ENCODE results near the gene C16orf95.

GRCh38 chr16:87339086-87339723 is 22.0 kb upstream of the C16orf95 start:
- TF ChIP-seq CTCF (IDR thresholded peaks at IDR 0.05) (no peak), EZH2 (IDR thresholded peaks at IDR 0.05; ENCODE audit: borderline replicate concordance, insufficient read depth, low read depth, low read length, poor library complexity, severe bottlenecking) (no peak)

Measured in B cell (primary cell).